T-helper 22 cell (primary cell): ENCODE results near the gene CALCOCO1.

Source experiments
- DNase-seq: peaks from one replicate; pipeline ENCODE4 v3.0.0-alpha.2; 2020; ENCODE audit warnings: low read depth

Gene CALCOCO1

GRCh38 chr12:53660041-53660440, 67.2 kb downstream of the CALCOCO1 start:
- no peak for DNase-seq

- DNase-seq, result no peak
Observed at GRCh38 chr12:53659571-53659981, 67.7 kb downstream of the CALCOCO1 start.

DNA sequence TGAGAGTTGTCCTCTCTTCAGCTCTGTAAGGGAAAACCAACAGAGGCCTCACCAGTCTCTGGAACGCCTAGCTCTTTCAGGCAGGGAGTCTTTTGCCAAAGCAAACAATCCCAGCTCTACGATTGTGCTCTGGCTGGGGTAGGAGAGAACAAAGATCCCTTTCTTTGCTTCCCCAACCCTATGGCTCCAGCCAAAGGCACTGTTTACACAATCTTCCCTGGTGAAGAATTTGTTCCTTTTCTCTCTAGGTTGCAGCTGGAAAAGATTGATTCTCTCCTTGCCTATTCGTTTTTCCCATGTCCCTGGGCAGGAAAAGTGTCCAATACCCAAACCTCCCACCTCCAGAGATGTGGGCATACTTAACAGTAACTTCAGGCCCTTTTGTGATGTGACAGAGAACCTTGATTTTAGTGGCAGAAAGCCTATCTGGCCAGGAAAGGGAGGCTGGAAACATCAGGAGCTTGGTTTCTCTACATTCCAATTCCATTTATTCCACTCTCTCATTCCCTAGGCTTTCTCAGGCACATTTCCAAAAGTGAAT, 68.2 kb downstream of the CALCOCO1 start:
- DNase-seq, result no peak
